Endothelial cell of umbilical vein (primary cell): ENCODE measurements around the gene PDS5B. TPM values are rescaled to one million over a fixed set of nuclear protein-coding genes. Genes with fewer than 3 reads are reported as not detected.
A peak's percentile ranks its signal among the peaks of the same experiment; 100 is the strongest.

Source experiments
- BruUV-seq: library from RNA; stranded (reverse); fragments of 400-500 nt; replicated peaks from 2 replicates; lab custom pipeline; 2021; lab: Mats Ljungman, UMichigan
- CTCF ChIA-PET: fragments of 300-600, 350-600 bp; sonication (Branson Sonifier 250); formaldehyde crosslinking; loops from one replicate; lab custom pipeline; 2021; ENCODE audit warnings: antibody characterized with exemption, inconsistent platforms; lab: Charles Lee
- POLR2A ChIA-PET: fragments of 300-600, 350-600 bp; sonication (Branson Sonifier 250); formaldehyde crosslinking; loops from one replicate; lab custom pipeline; 2021; ENCODE audit warnings: antibody characterized with exemption, inconsistent platforms; lab: Charles Lee
- DNase-seq: peaks from one replicate; pipeline ENCODE4 v3.0.0-alpha.2; 2011; ENCODE audit warnings: low read depth, low spot score
- FAIRE-seq: peaks from 2 replicates; lab custom pipeline; 2011; peaks lifted over from hg19 to GRCh38; lab: Jason Lieb, UNC
- H2AFZ ChIP-seq: 2 replicates; pipeline ENCODE4 v1.6.0; 2012; ENCODE audit warnings: low read depth, low read length, control low read depth, inconsistent platforms
- H3K27ac ChIP-seq: 2 replicates; pipeline ENCODE4 v1.5.1; 2011; ENCODE audit warnings: low read depth, mild to moderate bottlenecking, control low read depth, low read length, moderate library complexity; ENCODE audit not compliant: insufficient read depth
- H3K27me3 ChIP-seq, 2 experiments: 2 replicates each; pipeline versions ENCODE4 v1.6.0 to v1.6.1; 2011; ENCODE audit warnings: low read length in 2 of 2, mixed read lengths in 1 of 2; ENCODE audit not compliant: control insufficient read depth in 2 of 2, insufficient read depth in 2 of 2
- H3K36me3 ChIP-seq, 2 experiments: 2 replicates in 1 of 2; 3 replicates in 1 of 2; pipeline ENCODE4 v1.5.1; 2011; ENCODE audit warnings: low read length in 2 of 2, mild to moderate bottlenecking in 1 of 2, moderate library complexity in 1 of 2; ENCODE audit not compliant: control insufficient read depth in 2 of 2, insufficient read depth in 2 of 2; ENCODE audit errors: extremely low read depth in 1 of 2
- H3K4me1 ChIP-seq: 3 replicates; pipeline ENCODE4 v1.5.1; 2011; ENCODE audit warnings: mild to moderate bottlenecking, low read length; ENCODE audit not compliant: control insufficient read depth, insufficient read depth; ENCODE audit errors: extremely low read depth
- H3K4me2 ChIP-seq: 2 replicates; pipeline ENCODE4 v1.6.1; 2011; ENCODE audit warnings: low read length, control low read depth, mixed read lengths; ENCODE audit not compliant: insufficient read depth
- H3K4me3 ChIP-seq, 3 experiments: fragments of 200-600 bp in 1 of 3; sonication (generic), shearing (Covaris generic) in 1 of 3; replicated peaks in 1 of 3; 2 replicates each; pipeline ENCODE4 v1.5.1; 2011 to 2016; ENCODE audit warnings: control low read depth in 3 of 3, low read length in 3 of 3, mild to moderate bottlenecking in 2 of 3, inconsistent platforms in 1 of 3, low read depth in 1 of 3, moderate library complexity in 1 of 3; ENCODE audit not compliant: insufficient read depth in 1 of 3
- H3K79me2 ChIP-seq: 2 replicates; pipeline ENCODE4 v1.6.0; 2012; ENCODE audit warnings: low read length, inconsistent platforms; ENCODE audit not compliant: control insufficient read depth, insufficient read depth
- H3K9ac ChIP-seq: replicated peaks from 2 replicates; pipeline ENCODE3; 2011; ENCODE audit warnings: low read length, control low read depth; ENCODE audit not compliant: insufficient read depth; ENCODE audit errors: extremely low read depth
- H3K9me1 ChIP-seq: replicated peaks from 3 replicates; pipeline ENCODE4 v1.6.0; 2011; ENCODE audit warnings: mild to moderate bottlenecking, low read length; ENCODE audit not compliant: control insufficient read depth, insufficient read depth; ENCODE audit errors: extremely low read depth
- H3K9me3 ChIP-seq: replicated peaks from 2 replicates; pipeline ENCODE4 v1.5.1; 2012; ENCODE audit warnings: low read length, inconsistent platforms; ENCODE audit not compliant: control insufficient read depth, insufficient read depth
- H4K20me1 ChIP-seq: replicated peaks from 2 replicates; pipeline ENCODE3; 2011; ENCODE audit warnings: mild to moderate bottlenecking, low read length; ENCODE audit not compliant: control insufficient read depth, insufficient read depth; ENCODE audit errors: extremely low read depth
- CTCF ChIP-seq, 2 donors: IDR thresholded peaks; 1 replicate in 1 of 2; 2 replicates in 1 of 2; pipeline ENCODE4 v1.5.1; 2011; ENCODE audit warnings: low read length in 2 of 2, mild to moderate bottlenecking in 2 of 2, moderate library complexity in 2 of 2, control low read depth in 1 of 2, inconsistent platforms in 1 of 2, low read depth in 1 of 2; ENCODE audit not compliant: insufficient read depth in 1 of 2; ENCODE audit errors: extremely low read depth in 1 of 2
- EZH2 ChIP-seq: IDR thresholded peaks from 2 replicates; pipeline ENCODE4 v1.6.1; 2012; ENCODE audit warnings: borderline replicate concordance, low read depth, mild to moderate bottlenecking, moderate library complexity, low read length, inconsistent platforms; ENCODE audit not compliant: severe bottlenecking
- GATA2 ChIP-seq: IDR thresholded peaks from 2 replicates; pipeline ENCODE4 v1.7.0; 2011; ENCODE audit warnings: low read depth, mild to moderate bottlenecking, moderate library complexity, mixed read lengths, low read length; ENCODE audit not compliant: insufficient read length, insufficient read depth
- JUN ChIP-seq: IDR thresholded peaks from 2 replicates; pipeline ENCODE4 v1.6.1; 2011; ENCODE audit warnings: borderline replicate concordance, low read depth; ENCODE audit not compliant: insufficient read length, insufficient read depth
- MAX ChIP-seq: IDR thresholded peaks from 2 replicates; pipeline ENCODE4 v1.6.1; 2011; ENCODE audit not compliant: insufficient read depth, insufficient read length
- MYC ChIP-seq: IDR thresholded peaks from one replicate; pipeline ENCODE4 v1.6.1; 2011; ENCODE audit warnings: mild to moderate bottlenecking, low read depth, low read length
- POLR2A ChIP-seq: IDR thresholded peaks from 2 replicates; pipeline ENCODE4 v1.6.1; 2012; ENCODE audit warnings: low read depth, mild to moderate bottlenecking, control low read depth, low read length
- dilution Hi-C: fragments of 300-500 bp; cut with MboI; formaldehyde crosslinking; loops from one replicate; pipeline ENCODE4 v1.15.0; 2019; ENCODE audit warnings: low sequenced_read_pairs; ENCODE audit not compliant: extremely low pct_ligation_motif_present
- intact Hi-C: fragments of 100-400 bp; cut with micrococcal nuclease; formaldehyde crosslinking; loops from one replicate; pipeline ENCODE4 v1.10.0; 2022
- polyA plus RNA-seq, 4 experiments: library from polyadenylated mRNA; depleted of rRNA in 3 of 4; stranded (reverse) in 3 of 4; unstranded in 1 of 4; fragments of >200 nt; gene quantifications; 2 replicates each; pipeline versions ENCODE4 v1.2.1 to v1.2.3, GENCODE V29; 2011 to 2012; ENCODE audit warnings: missing spikeins in 1 of 4
- total RNA-seq: library from RNA; stranded (reverse); gene quantifications from 2 replicates; pipeline ENCODE4 v1.2.3, GENCODE V29; 2021

Gene PDS5B
- total and polyA plus RNA-seq, 2 donors (not counting 3 experiments of a cell fraction or from before 2014, with no cell fraction given): 3.9 to 40.3 TPM

DNA sequence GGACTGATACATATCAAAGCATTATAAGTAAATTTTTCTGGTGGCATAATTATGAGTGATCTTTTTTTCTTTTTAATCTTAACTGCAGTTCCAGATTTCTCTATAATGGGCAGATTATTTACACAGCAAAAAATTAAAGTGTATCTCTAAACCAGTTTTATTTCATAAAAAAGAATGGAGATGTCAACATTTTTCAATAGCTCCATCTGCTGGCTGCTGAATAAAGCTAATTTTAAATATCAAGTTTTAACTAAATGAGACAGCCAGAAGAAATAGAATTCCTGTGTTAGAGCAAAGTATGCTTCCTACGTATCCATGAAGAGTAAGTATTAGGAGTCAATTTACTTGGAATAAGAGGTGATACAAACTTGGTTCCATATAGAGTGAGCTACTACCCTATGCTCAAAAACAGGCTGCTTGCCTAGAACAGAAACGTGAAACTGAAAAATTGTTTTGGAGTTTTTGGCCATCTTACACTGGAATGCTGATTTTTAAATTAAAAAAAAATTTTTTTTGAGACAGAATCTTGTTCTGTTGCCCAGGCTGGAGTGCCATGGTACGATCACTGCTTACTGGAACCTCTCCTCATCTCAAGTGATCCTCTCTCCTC lies 5.0 kb upstream of the PDS5B start:
- Histone ChIP-seq H3K9me1 (no peaks in the 10 kb centered on the region), H3K36me3 (no peaks in the 10 kb centered on the region), H3K4me1 (peaks cover 10% of the 10 kb centered on the region), H2AFZ (no peak overlapping the region), H3K9me3 (no peaks in the 10 kb centered on the region), H3K9ac (no peak overlapping the region), H4K20me1 (no peaks in the 10 kb centered on the region), H3K27ac (no peak overlapping the region), H3K79me2 (no peaks in the 10 kb centered on the region), H3K4me2 (no peak overlapping the region), H3K4me3 (no peak overlapping the region), H3K27me3 (peaks cover 0 to 1% of the 10 kb centered on the region in 2 experiments)
- intact Hi-C loops: loop anchor here (1.0 to 10.0 kb wide), 4 partner anchors 204 to 671 kb away; no protein-coding TSS in a partner anchor
- dilution Hi-C loops: no loop called here
- ChIA-PET CTCF (interaction anchor here (0.6 to 8.2 kb wide), 50 partner anchors 9 to 1143 kb away, joined by 3 to 437 read pairs (median 5); partner anchors contain the start of genes BRCA2 and ZAR1L), POLR2A (no interaction called here)
- BruUV-seq: no TSS peak
- DNase-seq: peak; percentile 26
- TF ChIP-seq JUN: no peak
- no peak for TF ChIP-seq MAX
- TF ChIP-seq CTCF (IDR thresholded peaks at IDR 0.05; ENCODE audit: extremely low read depth in 1 of 2, insufficient read depth in 1 of 2, low read depth in 1 of 2, low read length in 2 of 2): peak; percentile 21 to 26
- TF ChIP-seq POLR2A: no peak
- TF ChIP-seq EZH2: no peak
- TF ChIP-seq GATA2: no peak
- no peak for TF ChIP-seq MYC
- peak; percentile 12 for FAIRE-seq
